ENCODE results near the gene PNPLA7.

GRCh38 chr9:137433349-137433915 is 116.8 kb downstream of the PNPLA7 start:
- no peak for TF ChIP-seq EZH2phosphoT487 (IDR thresholded peaks at IDR 0.05; ENCODE audit: borderline replicate concordance, low read depth, low read length)
- no peak for TF ChIP-seq CTCF (conservative IDR thresholded peaks at IDR 0.05; ENCODE audit: low read length)
